HG02571 (cell line): Measurements from ENCODE around the gene PLEKHF1.

Source experiments
- ATAC-seq: cut with Tn5 transposase; IDR thresholded peaks from one replicate; pipeline ENCODE4 v1.9.1; 2021; ENCODE audit warnings: mild to moderate bottlenecking, moderate library complexity; ENCODE audit not compliant: unreplicated experiment

The PLEKHF1 gene

GRCh38 chr19:29634423-29635130 is 30.7 kb upstream of the PLEKHF1 start:
- ATAC-seq = no peak

- no peak for ATAC-seq
These were observed 29.3 kb upstream of the PLEKHF1 start for GRCh38 chr19:29635963-29636362.

DNA sequence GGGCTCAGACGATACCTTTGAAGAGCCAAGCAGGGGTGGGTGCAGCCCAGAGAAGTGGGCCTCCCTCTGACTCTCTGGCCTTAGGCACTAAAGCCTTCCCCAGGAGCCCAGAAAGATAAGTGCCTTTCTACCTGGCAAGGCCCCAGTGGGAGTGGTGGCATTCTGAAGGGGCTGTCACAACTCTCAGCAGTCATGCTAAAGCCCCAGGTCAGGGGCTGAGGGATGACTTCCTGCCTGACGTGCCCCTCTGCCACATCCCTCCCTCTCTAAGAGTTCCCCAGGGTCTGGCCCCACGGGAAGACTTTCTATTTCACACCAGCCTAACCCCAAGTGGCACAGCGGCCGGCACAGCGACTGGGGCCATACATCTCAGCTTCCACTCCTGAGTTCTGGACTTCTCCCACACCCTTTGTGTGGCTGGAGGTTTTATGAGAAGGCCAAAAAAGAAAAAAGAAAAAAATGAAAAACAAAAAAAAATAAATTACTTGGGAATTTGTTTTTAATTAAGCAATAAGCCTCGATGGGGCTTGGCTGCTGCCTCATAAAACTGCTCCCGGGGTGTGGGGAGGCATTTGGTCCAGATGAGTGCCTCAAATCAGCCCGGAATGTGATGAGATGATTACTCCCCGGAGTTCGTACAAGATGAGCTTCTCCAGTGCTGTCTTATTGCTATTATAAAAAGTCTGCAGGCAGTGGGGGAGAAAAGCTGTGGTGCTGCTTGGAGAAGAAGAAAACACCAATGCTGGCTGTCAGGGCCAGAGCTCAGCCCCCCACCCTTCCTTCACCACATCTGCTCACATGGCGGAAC is 28.5 kb upstream of the PLEKHF1 start:
- ATAC-seq = no peak

DNA sequence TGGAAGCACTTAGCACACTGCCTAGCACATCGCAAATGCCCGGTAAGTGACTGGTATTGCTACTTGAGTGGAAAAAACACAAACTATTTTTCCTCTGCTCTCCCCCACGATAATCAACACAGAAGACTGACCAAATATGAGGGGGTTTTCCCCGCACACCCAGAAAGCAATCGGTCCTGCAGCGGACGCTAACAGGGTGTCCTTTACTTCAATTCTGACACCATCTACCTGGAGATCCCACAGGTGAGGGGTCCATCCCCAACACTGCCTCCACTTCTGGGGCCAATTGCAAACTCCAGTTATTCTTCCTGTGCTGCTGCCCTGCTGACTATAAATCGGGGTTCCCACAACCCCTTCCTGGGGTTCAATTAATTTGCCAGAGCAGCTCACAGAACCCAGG is 26.2 kb upstream of the PLEKHF1 start:
- ATAC-seq = no peak

DNA sequence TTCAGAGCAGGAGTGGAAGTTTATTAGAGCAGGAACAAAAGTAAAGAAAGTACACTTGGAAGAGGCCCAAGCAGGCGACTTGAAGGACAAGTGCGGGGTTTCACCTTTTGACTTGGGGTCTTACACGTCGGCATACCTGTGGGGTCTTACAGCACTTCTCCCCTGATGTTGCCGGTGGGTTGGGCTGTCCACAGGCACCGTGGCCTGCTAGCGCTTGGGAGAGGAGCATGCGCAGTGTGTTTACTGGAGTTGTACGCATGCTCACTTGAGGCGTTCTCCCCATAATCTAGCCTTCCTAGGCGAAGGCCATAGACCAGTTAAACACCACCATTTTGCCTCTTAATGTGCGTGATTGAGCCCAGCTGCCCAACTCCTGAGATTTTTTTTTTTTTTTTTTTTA is 25.0 kb upstream of the PLEKHF1 start:
- ATAC-seq = no peak

DNA sequence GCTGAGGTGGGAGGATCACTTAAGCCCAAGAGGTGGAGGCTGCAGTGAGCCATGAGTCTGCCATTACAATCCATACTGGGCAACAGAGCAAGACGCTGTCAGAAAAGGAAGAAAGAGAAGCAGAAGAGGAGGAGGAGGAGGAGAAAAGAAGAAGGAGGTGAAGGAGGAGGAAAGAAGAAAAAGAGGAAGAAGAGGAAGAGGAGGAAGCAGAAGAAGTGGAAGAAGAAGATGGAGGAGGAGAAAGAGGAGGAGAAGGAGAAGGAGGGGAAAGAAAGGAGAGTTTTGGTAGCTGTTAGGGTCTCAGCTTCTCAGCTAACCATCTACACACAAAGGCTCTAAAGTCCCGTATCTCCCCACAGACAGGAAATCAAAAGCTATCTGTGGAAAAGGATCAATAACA is 23.7 kb upstream of the PLEKHF1 start:
- ATAC-seq = no peak

GRCh38 chr19:29643361-29643935 is 21.8 kb upstream of the PLEKHF1 start:
- no peak for ATAC-seq

DNA sequence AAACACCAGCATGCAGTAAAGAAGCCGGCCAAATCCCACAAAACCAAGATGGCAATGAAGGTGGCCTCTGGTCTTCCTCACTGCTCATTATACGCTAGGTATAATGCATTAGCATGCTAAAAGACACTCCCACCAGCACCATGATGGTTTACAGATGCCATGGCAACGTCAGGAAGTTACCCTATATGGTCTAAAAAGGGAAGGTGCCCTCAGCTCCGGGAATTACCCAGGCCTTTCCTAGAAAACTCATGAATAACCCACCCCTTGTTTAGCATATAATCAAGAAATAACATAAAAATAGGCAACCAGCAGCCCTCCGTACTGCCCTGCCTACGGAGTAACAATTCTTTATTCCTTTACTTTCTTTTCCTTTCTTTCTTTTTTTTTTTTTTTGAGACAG is 21.1 kb upstream of the PLEKHF1 start:
- ATAC-seq = no peak

GRCh38 chr19:29645491-29645867 is 19.8 kb upstream of the PLEKHF1 start:
- no peak for ATAC-seq

- no peak for ATAC-seq
These were observed 19.4 kb upstream of the PLEKHF1 start for GRCh38 chr19:29645911-29646310.

- ATAC-seq = no peak
These were observed 14.4 kb upstream of the PLEKHF1 start for GRCh38 chr19:29650772-29651387.

DNA sequence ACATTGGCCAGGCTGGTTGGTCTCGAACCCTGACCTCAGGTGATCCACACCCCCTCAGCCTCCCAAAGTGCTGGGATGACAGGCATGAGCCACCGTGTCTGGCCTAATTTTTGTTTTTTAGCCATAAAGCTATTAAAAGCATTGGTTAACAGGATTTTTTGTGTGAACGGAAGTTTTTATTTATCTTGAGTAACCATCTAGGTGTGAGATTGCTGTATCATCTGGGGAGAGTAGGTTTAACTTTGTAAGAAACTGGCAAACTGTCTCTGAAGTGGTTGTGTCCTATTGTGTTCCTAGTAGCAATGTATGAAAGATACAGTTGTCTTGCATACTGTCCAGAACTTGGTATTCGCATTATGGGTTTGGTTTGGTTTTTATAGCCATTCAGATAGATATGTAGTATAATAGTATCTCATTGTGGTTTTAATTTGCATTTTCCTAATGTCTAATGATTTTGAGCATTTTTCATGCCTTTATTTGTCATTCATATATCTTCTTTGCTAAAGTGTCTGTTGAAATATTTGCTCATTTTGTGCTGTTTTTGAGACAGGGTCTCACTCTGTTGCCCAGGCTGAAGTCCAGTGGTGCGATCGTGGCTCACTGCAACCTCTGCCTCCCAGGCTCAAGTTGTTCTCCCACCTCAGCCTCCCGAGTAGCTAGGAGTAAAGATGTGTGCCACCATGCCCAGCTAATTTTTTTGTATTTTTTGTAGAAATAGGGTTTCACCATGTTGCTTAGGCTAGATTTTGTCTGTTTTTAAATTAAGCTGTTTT is 13.5 kb upstream of the PLEKHF1 start:
- no peak for ATAC-seq

DNA sequence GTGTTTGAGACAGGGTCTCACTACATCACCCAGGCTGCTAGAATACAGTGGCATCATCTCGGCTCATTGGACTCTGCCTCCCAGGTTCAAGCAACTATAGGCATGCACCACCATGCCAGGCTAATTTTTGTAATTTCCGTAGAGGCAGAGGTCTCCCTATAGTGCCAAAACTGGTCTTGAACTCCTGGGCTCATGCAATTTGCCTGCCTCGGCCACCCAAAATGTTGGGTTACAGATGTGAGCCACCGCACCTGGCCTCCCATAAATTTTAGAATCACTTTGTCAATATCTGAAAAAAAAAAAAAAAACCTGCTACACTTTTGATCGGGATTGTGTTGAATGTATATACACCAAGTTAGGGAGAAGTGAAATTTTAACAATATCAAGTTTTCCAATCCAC is 11.9 kb upstream of the PLEKHF1 start:
- no peak for ATAC-seq

- no peak for ATAC-seq
These were observed 9.5 kb upstream of the PLEKHF1 start for GRCh38 chr19:29655648-29656335.

DNA sequence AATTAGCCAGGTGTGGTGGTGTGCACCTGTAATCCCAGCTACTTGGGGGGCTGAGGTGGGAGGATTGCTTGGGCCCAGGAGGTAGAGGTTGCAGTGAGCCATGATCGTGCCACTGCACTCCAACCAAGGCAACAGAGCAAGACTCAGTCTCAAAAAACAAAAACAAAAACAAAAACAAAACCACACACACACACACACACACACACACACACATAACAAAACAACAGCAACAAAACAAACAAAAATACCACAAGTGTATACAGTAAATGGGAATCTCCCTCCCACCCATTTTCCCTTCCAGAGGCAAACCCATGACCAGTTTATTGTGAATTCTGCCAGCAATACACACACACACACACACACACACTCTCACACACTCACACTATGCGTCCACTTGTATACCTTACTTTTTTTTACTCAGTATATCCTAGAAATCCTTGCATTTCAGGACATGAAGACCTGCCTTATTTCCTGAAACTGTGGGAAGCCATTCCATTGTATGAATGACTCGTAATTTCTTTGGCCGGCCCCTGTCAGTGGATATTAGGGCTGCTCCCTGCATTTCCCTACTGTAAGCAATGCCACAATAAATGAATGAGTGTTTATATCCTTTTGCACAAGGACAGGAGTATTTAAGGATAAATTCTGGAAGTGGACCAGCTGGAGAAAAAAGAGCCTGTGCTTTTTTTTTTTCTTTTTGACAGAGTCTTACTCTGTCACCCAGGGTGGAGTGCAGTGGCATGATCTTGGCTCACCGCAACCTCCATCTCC is 6.9 kb upstream of the PLEKHF1 start:
- ATAC-seq = no peak

DNA sequence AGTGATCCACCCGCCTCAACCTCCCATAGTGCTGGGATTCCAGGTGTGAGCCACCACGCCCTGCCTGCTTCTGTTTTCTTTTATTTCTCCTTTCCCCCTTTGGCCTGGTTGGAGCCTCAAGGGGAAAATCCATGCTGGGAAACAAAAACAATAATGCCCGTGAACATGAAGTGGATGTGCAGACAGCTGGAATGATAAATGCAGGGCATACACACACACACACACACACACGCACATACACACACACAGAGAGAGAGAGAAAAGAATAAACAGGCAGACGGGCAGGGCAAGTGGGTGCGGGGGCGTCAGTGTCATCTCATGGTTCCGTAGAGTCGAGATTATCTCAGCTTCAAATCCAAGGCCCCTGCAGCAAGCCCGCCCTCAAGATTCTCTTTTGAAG is 4.4 kb upstream of the PLEKHF1 start:
- ATAC-seq = no peak

GRCh38 chr19:29662278-29662603 is 3.0 kb upstream of the PLEKHF1 start:
- no peak for ATAC-seq

GRCh38 chr19:29662604-29663404 is 2.5 kb upstream of the PLEKHF1 start:
- ATAC-seq = no peak
